Superior temporal gyrus (tissue), 1 donor: ENCODE results near the gene CDKAL1.
"Not testable (repeated sequence)": the region's sequence is repeated elsewhere in the genome, so short reads cannot be mapped to it uniquely, and the experiment has no call there.

Experiments
- DNase-seq: peaks from one replicate; pipeline ENCODE4 v3.0.0-alpha.2; 2016; ENCODE audit errors: extremely low spot score

CDKAL1 gene

DNA sequence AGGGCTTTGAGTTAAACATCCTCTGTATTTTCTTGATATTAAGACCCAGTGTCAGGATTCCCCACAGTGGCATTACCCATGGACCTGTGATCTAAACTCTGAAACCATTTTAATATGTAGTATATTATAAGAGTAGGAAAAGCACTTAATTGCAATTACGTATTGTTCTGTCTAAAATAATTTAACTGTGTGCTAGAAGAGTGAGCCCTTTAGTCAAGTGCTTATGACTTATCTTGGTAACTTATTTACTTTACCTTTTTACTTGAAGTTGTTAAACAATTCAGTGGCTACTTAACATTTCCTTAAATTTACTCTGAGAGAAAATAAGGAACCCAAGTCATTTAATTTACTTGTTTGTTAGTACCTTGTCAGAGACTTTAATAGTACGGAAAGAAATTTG lies 173.6 kb downstream of the CDKAL1 start:
- no peak for DNase-seq

DNA sequence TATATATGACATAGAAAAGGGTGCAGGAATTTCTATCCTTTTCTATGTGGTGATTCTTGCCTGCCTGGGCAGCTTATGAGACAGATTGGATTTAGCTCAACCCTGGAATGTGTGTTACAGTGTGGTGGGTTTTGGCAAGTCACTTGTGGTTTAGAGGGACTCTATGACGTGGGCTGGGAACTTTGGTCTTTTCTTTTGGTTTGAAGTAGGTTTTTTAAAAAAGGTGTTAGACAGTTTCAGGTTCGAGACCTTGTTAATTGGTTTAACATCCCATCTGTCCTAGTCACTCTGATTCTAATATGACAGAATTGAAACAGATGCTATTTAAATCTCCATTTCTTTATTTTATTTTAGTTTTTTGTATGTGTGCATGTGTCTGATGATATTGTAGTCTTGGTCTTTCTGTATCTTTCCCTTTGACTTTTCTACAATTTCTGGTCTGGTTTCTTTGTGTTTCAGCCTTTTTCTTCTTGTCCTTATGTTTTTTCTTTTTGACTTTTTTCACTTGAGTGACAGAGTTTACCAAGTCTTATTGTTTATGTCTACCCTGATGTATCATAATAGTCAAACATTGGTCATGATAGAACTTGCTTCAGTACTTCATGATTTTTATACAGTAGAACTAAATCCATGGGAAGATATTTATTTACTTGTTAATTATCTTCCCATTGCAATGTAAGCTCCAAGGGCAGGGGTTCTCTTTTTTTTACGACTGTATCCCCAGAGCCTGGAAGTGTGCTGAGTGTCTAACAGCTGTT lies 174.3 kb downstream of the CDKAL1 start:
- no peak for DNase-seq

DNA sequence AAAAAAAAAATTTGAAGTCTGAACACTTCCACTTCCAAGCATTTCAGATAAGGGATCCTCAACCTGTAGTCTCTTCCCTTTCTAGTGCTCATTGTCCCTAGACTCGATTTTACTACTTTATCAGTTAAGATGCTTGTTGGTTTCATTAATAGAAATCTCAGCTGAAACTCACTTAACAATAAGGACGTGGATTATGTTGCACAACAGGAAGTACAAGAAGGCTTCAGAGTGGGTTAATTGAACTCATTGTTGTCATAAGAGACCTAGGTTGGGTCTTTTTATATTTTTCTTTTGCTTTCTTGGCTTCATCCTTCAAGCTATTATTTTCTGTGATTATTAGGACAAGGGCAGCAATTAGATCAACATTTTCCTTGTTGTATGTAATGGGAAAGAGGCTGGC lies 175.2 kb downstream of the CDKAL1 start:
- DNase-seq: no peak

DNA sequence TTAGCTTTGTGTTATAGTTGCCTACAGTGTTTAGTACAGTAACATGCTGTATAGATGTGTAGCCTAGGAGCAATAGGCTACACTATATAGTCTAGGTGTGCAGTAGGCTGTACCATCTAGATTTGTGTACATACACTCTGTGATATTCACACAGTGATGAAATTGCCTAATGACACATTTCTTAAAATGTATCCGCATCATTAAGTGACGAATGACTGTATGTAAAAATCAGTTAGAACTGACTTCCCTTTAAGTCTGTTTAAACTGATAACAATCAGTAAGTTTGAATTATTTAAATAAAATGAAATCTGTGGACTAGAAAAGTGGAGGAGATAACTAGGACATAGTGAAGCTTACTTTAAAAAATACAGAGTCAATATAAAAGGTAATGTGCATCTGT lies 176.1 kb downstream of the CDKAL1 start:
- no peak for DNase-seq

DNA sequence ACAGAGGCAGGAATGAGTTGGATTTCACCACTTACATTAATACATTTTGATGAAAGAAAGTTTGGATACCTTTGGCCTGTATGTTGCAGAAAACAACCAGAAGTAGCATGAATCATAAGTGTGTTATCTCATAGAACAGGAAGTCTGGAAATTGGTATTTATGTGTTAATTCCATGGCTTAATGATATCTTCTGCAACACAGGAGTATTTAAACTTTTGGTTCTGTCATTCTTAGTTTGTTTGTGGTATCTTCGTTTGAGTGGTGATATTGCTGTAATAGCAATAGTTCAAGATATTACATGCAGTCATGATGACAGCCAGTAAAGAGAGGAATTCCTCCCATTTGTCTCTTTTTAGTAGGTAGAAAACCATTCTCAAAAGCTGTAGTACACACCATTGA lies 177.3 kb downstream of the CDKAL1 start:
- DNase-seq: no peak

DNA sequence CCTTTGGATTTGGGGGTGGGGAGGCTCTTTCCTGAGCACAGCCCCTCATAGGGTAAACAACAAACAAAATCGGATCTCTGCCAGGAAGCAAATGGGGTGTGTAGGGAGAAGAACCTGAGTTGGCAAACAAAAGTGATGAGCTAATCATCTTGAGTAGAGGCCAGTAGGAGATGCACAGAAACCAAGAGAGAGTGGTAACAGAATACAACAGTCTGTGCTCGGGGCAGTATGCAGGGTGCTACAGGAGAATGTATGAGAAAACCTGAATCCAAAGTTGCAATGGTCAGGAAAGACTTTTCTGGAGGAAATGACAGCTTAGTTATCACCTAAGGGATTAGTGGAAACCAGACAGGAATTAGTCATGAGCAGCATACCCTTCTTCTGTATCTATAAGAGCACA lies 177.8 kb downstream of the CDKAL1 start:
- no peak for DNase-seq

DNA sequence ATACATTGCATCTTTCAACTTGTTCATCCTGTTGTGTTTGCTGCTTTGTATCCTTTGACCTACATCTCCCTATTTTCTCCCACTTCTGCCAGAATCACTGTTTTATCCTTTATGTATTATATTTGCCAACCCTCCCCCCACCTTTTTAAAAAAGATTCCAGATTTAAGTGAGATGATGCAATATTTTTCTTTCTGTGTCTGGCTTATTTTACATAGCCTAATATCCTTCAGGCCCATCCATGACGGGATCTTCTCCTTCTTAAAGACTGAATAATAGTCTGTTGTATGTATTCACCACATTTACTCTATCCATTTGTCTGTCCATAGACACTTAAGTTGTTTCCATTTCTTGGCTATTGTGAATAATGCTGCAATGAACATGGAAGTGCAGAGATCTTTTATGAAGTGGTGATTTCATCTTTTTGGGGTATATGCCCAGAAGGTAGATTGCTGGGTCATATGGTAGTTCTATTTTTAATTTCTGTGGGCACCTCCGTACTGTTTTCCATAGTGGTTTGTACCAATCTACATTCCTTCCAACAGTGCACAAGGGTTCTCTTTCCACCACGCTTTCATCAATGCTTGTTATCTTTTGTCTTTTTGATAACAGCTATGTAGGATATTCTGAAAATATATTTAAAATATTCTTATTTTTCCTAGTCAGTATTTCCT lies 181.0 kb downstream of the CDKAL1 start:
- no peak for DNase-seq

DNA sequence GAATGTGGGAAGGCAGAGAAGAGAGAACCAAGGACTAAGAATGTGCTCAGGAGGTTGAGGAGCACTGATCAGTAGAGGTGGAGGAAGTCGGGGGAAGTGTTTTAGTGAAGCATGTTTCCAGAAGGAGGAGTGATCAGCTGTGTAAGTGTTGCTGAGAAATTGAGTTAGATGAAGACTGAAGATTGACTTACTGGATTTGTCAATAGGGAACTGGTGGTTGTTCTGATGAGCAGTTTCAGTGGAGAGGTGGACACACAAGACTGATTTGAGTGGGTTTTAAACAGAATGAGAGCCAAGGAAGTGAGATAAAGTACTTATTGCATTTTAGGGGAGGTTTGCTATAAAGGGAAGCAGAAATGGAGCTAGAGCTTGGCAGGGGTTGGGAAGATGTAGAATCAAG lies 182.6 kb downstream of the CDKAL1 start:
- DNase-seq: no peak

DNA sequence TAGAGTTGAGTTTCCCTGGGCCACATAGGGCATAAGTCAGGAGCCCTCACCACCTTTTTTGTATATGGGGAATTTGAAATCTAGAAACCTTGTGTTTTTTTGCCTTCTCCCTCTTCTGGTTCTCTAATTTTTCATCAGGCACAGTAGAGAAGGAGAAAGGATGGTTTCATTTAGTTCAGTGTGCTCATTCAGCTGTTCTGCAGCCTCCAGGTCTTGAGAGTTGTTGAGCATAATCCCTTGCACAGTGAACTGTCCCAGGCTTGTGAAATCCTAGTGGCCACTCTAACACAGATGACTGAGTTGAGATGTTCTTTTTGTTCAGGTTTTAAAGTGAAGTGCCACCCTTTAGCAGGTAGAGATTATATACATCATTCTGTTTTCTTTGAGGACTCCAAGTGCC lies 183.5 kb downstream of the CDKAL1 start:
- DNase-seq: no peak

DNA sequence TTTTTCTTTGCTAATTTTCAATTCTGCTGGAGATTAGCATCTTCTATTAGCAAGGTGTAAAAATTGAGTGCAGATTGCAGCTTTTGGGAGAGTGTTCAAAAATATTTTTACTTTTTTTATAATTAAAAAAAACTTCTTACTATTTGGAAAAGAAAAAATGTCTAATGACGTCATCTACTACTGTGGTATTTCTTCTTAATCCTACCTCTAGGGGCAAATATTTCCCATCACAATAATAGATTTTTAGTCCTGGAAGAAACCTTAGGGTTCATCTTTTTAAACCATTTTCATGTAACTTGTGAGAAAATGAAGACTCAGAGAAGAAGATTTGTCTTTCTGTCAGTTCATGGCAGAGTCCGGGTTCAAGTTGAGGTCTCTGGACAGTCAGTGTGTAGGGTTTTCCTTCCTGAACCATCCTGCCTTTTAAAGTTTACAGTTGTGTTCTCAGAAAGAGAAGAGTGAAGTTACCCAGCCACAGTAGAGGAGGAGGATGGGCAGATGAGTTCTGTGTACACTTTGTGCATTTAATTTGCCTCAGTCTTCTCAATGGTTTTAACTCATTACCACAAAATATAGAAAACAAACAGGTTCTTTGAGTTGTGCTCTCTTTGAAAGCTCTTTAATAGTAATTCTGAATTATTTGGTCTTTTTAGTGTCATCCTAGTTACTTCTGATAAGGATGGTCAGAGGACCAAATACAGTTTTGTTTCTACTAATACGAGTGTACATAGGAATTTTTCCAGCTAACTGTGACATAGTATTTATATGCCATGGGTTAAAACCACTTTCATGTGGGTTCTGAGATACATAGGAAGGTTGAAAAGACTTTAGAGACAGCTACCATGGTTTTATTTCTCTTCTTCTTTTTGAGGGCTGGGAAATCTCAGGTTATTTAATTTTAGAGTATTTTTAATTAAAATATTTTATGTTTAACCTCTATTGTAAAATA lies 184.7 kb downstream of the CDKAL1 start:
- DNase-seq: no peak

DNA sequence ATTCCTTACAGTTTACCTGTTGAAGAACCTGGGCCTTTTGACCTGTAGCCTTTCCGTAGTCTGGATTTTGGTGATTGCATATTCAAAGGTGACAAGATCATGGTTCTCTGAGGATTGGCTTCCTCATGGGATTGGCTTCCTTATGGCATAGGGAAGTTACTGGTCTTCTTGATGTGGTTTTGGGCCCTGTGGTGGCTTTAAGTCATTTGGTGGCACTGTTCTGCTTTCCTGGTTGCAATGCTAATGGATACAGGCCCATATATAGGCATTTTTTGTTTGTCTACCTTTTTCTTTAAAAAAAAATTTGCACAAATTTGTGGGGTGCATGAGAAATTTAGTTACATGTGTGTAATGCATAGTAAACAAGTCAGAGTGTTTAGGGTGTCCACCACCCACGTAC lies 185.7 kb downstream of the CDKAL1 start:
- no peak for DNase-seq

DNA sequence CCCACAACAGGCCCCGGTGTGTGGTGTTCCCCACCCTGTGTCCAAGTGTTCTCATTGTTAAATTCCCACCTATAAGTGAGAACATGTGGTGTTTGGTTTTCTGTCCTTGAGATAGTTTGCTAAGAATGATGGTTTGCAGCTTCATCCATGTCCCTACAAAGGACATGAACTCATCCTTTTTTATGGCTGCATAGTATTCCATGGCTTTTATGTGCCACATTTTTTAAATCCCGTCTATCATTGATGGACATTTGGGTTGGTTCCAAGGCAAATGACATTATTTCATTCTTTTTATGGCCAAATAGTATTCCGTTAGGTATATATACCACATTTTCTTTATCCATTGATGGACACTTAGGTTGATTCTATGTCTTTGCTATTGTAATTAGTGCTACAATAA lies 186.9 kb downstream of the CDKAL1 start:
- not testable (repeated sequence) for DNase-seq

DNA sequence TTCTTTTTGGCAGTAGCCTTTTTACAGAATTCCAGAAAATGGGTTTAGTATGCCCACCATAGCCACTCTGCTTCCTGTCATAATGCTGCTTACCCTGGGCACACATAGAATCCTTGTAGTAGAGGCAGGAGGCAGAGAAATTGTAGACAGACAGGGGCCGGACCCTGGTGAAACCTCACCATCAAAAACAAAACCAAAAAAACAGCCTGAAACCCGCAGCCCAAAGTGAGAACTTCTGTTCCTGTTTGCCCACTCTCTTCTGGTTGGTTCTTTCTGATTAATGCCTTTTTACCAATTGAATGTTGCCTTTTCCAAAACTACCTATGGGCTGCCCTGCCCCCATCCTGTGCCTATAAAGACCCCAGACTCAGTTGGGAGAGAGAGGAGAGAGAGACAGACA lies 188.2 kb downstream of the CDKAL1 start:
- no peak for DNase-seq

DNA sequence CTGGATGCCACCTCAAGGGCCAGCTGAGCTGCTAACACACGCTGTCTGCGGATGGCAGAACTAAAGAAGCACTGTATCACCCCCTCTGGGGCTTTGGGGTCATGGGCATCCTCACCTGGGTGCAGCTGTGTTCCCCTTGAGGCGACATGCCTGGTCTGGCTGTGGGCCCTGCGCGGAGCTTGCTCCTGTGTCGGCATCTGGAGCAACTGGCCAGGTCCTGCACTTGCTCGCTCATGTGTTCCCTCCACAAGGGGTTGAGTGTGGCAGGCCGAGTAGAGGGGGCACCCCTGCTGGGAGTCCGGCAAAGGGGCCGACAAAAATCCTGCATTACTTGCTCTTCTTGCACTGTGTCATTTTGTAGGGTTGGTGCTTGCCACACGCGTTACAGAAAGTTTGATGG lies 189.0 kb downstream of the CDKAL1 start:
- DNase-seq: no peak

DNA sequence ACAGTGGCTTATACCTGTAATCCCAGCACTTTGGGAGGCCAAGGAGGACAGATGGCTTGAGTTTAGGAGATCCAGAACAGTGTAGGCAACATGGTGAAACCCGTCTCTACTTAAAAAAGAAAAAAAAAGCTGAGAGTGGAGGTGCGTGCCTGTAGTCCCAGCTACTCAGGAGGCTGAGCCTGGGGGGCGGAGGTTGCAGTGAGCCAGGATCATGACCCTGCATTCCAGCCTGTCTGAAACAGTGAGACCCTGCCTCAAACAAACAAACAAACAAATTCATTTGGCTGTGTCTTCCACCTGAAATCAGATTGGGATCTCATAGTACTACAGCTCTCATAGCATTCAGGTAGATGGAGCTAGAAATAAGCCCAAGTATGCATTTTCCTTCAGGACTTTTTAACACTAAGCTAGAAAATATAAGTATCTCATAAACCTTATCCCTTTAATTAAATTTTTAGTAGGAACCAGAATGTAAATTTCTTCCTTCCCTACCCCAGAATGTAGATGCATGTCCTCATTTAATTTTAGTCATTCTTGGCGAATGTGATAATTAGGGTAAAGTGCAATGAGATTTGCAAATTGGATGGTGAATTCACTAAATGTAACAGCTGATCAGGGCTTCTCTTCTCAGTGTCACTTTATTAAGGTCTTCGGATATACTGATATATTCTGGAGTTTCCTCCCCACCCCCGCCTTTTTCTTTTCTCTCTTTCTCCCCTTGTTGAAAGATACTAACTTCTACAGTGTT lies 190.4 kb downstream of the CDKAL1 start:
- DNase-seq: no peak

DNA sequence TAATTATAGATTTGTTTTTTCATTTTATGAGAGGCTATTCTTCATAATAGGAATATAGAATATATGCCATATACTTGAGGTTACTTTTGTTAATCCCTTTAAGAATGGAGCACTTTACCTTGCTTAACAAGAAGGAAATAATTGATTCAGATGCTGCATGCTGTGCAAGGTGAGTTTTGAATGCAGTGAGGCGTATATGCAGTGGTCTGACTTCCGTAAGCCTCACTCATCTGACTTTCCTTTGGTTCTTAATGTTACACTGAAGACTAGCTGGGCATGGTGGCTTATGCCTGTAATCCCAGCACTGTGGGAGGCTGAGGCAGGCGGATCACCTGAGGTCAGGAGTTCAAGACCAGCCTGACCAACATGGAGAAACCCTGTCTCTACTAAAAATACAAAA lies 191.0 kb downstream of the CDKAL1 start:
- DNase-seq: not testable (repeated sequence)

DNA sequence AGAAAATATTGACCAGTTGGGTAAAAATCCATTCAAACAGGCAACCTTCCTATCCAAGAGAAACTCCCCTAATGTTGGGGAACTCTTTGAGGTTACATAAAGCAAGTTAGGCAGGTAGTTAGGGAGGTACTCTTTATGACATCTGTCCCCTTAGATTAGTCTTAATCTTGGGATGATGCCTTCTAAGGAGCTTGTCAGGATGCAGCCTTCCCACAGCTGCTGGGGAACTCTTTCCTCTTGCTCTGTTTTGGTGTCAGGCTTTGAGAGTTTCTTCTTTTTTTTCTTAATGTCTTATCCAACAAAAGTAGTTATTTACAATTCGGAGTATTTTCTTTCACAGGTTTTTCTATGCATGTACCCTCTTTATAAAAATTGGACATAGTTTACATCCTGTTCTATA lies 194.8 kb downstream of the CDKAL1 start:
- no peak for DNase-seq

DNA sequence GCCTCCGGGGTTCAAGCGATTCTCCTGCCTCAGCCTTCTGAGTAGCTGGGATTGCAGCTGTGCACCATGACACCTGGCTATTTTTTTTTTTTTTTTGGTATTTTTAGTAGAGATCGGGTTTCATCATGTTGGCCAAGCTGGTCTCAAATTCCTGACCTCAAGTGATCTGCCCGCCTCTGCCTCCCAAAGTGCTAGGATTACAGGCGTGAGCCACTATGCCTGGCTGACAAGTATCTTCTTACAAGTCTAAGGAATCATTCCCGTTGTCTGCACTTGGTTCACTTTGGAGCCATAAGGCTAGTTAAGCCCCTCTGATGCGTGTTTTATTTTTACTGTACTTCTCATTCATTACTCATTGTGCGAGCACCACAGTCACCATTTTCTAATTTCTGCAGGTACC lies 198.1 kb downstream of the CDKAL1 start:
- not testable (repeated sequence) for DNase-seq

DNA sequence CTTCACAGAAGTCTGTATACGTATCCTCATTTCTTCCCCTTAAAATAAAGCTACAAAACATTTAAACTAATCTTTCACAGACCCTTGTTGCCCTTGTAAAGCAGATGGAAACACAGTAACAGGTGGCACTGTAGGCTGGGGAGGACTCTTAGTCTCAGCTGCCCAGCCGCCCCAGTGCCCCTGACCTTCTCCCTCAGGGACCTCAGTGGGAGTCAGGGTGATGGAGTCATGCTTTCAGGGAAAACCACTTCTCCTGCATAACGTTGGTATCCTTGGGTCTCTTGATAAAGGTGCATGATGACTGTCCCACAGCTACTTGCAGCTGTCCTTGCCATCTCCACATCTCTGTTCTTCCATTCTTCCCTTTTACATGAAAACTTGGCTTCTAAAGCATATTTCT lies 198.6 kb downstream of the CDKAL1 start:
- DNase-seq: no peak

DNA sequence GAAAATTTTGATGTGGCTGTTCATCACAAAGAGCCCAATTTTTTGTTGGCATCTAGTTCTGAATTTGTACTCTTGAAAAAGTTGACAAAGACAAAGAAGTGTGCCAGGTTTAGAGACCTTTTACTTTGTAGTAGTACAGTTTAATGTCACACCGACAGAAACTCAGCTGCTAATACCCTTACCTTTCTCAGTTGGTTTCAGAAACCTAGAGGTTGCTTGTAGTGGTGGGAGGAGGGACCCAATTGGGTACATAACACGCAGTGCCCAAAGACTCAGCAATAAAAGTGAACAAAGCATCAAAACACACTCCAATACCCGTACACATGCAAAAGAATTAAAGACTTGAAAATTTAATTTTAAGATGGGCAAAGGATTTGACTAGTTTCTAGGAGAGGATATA lies 203.7 kb downstream of the CDKAL1 start:
- no peak for DNase-seq

DNA sequence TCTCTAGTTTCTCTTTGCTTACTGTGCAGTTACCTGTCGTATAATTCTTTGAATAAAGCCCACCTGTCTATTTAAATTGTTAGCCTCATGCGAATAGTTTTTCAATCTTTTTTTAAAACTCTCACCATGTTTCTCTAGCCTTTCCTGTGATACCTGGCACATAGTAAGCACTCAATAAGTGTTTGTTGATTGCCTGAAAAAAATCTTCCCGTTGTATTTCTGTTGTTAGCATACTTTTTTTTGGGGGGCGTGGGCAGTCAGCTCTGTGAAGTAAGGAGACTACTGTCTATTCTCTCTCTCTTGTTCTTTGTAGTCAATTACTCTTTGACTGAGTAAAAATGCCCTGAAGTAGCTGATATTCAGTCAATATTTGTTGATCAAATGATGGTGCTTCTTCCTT lies 205.8 kb downstream of the CDKAL1 start:
- no peak for DNase-seq

DNA sequence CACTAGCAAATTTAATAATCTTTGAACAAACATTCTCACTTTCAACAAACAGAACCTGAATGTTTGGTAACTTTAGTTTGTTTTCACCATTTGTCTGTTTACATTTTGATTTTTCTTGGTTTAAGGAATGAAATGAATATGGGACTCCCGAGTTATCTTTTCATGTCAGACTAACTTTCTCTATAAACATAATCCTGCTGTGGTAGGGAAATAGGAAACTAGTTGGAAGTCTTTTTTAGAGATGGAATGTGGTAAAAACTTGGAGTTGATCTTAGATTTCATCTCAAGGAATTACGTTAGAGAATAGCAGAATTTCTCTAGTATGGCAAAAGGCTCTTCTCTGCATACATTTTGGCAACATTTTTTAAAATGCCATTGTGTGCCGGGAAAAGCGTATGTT lies 206.5 kb downstream of the CDKAL1 start:
- no peak for DNase-seq
